IPS-18c (cell line): ENCODE measurements around the gene GYS1.
"Not testable (repeated sequence)": the region's sequence is repeated elsewhere in the genome, so short reads cannot be mapped to it uniquely, and the experiment has no call there.

Source experiments
- H3K4me3 ChIP-seq: 2 replicates; pipeline ENCODE4 v1.7.0; 2013; ENCODE audit warnings: low read depth, mild to moderate bottlenecking, low read length, moderate library complexity; ENCODE audit not compliant: insufficient read depth
- H3K9me3 ChIP-seq: one replicate; pipeline ENCODE4 v1.6.1; 2013; ENCODE audit warnings: mild to moderate bottlenecking, low read length, moderate library complexity; ENCODE audit not compliant: control insufficient read depth, insufficient read depth

Gene GYS1

GRCh38 chr19:49020342-49020741, 27.2 kb upstream of the GYS1 start:
- Histone ChIP-seq H3K4me3 (no peak overlapping the region), H3K9me3 (no peaks in the 10 kb centered on the region)

GRCh38 chr19:49019242-49019932, 26.3 kb upstream of the GYS1 start:
- Histone ChIP-seq H3K4me3 (peak overlapping the region; percentile 56; the same call in 1 of the 2 replicates), H3K9me3 (no peaks in the 10 kb centered on the region)

DNA sequence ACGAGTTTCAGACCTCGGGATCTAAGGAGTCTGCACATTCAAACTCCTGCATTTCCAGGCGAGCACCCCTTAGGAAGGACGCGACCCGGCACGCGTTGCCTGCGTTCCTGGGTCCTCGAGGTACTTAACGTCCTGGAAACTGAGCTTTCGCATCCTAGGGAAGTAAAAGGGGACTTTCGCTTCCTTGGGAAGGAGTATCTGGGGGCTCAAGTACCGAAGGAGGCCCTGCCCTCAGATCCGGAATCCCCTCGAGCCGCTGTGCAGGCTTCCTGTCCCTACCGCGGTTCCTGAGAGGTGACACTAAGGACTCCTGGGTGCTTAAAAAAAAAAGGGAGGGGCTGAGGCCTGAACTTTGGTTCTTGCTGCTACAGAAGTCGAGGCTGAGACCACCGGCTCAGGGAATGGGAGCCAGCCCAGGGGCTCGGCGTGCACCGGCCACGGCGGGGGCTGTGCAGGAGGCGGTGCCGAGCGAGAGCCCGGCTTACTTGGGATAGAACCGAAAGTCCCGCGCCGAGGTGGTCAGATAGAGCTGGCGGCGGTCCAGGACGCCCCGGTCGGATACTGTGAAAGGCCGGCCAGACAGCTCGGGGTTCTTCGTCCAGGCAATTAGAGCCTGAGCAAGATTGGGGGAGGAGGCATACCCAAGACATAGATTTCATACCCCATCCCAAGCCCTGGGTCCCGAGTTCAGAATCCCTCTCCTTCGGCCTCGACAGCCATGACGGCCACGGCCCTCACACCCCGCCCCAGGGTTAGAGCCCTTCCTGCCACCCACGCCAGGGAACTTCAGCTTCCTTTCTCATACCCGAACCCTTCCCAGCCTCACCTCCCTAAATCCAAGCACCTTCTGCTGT, 25.5 kb upstream of the GYS1 start:
- not testable (repeated sequence) for H3K9me3 ChIP-seq
- peak overlapping the region; percentile 50 for H3K4me3 ChIP-seq

DNA sequence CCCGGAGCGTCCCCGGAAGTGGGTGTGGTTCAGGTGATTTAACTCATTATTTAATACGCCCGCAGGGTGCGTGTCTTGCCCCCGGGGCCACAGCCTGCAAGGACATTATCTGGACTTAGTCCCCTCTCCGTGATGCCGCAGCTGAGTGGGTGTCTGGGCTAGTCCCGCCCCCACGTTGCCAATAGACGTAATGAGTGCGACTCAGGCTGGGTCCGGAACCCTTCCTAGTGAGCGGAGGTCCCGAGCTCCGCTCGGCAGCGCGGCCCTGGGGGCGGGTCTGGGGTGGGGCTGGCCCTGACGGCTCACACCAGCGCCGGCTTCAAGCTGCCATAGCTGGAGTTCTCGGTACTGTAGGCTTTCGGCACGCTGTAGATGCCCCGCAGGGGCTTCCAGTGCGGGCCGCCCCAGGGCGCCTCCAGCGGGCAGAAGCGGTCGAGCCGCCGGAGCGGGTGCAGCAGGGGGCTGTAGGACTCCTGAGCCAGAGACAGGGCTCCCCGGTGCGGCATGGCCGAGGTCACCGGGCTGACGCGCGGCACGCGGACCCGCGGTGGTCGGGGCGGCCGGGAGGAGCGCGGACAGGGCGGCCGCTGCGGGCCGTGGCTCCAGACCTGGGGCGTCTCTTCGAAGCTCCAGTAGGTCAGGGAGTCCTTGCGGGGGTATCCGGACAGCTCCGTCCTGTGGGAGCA, 24.7 kb upstream of the GYS1 start:
- peak overlapping the region; percentile 50 for H3K4me3 ChIP-seq

DNA sequence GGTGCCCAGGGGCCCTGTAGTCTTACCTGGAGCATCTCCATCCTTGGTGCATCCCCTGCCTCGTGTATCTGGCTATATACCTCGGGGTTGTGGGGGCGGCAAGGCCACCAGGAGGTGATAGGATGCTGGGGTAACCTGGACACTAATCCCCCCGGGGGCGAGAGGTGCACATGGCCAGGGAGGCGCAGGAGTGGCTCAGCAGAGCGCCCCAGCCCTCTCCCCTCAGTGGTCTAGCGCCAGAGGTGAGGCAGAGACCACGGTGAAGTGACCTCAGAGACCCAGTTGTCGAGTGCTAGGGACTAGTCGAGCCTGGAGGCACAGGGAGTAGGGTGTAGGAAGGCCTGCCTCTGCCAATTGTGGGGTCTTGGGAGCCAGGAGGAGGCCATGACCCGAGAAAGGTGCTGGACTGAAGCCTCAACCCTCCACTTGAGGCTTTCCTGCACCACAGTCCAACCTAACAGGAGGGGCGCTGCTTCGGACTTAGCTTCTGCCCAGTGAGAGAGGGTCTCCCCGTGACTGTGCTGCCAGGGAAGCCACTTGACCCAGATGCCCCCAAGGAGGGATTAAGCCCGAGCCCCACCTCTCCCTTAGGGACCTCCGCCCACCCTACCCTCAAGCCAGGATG, 24.0 kb upstream of the GYS1 start, which contains the start of gene LHB:
LHB (minus strand) TSS at position 51 of the 625 bp plus-strand sequence; CDS start at position 41, 10 bp downstream.
- H3K9me3 ChIP-seq, result no peaks in the 10 kb centered on the region
- peak within 1 kb of the TSS; percentile 50 for H3K4me3 ChIP-seq

More for the DNA sequence above, 24.7 kb upstream of the GYS1 start:
- no peaks in the 10 kb centered on the region for H3K9me3 ChIP-seq

GRCh38 chr19:49016067-49016839, 23.1 kb upstream of the GYS1 start:
- no peaks in the 10 kb centered on the region for H3K9me3 ChIP-seq
- H3K4me3 ChIP-seq, result no peak overlapping the region

DNA sequence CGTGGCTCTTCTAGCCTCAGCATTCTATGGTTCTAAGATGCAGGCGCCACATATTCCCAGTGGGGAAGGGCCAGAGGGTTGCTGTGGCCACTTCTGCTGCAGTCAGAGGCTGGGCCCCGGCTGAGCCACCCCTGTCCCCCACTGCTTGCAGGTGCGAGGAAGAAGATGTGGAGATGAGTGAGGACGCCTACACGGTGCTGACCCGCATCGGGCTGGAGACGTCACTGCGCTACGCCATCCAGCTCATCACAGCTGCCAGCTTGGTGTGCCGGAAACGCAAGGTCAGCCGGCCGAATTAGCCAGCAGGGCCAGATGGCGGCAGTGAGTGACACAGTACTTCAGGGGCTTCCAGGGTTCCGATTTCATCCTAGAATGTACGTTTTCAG, 21.8 kb upstream of the GYS1 start:
- Histone ChIP-seq H3K4me3 (no peak overlapping the region), H3K9me3 (no peaks in the 10 kb centered on the region)

- no peaks in the 10 kb centered on the region for H3K9me3 ChIP-seq
These were observed 21.2 kb upstream of the GYS1 start for GRCh38 chr19:49014123-49014869.

GRCh38 chr19:49011194-49011593, 18.1 kb upstream of the GYS1 start:
- Histone ChIP-seq H3K9me3 (no peaks in the 10 kb centered on the region), H3K4me3 (no peak overlapping the region)

More at GRCh38 chr19:49014123-49014869, 21.2 kb upstream of the GYS1 start:
- H3K4me3 ChIP-seq, result no peak overlapping the region

DNA sequence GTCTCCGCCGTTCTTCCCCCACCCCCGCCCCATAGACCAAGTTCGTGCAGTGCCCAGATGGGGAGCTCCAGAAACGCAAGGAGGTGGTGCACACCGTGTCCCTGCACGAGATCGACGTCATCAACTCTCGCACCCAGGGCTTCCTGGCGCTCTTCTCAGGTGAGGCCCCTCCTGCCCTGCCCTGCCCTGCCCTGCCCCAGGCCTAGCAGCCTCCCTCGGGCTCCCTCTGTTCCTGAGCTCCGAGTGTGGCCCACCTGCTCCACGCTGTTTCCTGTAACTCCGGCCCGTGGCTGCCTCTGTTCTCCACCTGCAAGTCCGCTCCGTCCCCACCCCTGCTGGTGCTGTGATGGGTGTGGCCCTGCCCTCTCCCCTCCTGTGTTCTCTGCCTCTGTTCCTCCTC, 17.3 kb upstream of the GYS1 start:
- H3K9me3 ChIP-seq, result no peaks in the 10 kb centered on the region
- H3K4me3 ChIP-seq, result no peak overlapping the region

DNA sequence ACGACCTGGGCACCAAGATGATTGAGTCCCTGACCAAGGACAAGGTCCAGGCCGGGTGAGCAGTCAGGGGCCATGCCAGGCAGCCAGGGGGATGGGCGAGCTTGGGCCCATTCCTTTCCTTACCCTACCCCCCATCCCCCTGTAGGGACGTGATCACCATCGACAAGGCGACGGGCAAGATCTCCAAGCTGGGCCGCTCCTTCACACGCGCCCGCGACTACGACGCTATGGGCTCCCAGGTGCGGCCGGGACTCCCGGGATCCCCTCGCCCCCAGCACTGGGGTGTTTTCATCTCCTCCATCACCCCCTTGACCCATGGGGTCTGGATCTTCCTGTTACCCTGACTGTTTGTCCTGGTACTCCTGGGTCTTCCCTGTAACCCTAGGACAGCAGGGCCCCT, 16.7 kb upstream of the GYS1 start:
- H3K4me3 ChIP-seq, result no peak overlapping the region
- no peaks in the 10 kb centered on the region for H3K9me3 ChIP-seq

DNA sequence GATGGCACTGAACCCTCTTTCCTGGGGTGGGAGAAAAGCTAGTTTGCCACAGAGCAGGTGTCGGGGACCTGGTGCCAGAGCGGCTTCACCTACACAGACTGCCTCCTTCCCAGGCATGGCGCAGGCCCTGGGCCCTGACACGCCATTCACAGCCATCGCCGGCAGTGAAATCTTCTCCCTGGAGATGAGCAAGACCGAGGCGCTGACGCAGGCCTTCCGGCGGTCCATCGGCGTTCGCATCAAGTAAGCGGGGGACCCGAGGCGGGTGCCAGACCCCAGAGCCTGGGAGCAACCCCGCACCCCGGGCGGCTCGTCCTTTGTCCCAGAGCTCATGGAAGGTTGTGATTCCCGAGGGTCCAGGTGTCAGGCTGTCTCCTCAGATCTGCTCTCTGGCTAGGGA, 13.8 kb upstream of the GYS1 start:
- Histone ChIP-seq H3K9me3 (no peaks in the 10 kb centered on the region), H3K4me3 (no peak overlapping the region)

DNA sequence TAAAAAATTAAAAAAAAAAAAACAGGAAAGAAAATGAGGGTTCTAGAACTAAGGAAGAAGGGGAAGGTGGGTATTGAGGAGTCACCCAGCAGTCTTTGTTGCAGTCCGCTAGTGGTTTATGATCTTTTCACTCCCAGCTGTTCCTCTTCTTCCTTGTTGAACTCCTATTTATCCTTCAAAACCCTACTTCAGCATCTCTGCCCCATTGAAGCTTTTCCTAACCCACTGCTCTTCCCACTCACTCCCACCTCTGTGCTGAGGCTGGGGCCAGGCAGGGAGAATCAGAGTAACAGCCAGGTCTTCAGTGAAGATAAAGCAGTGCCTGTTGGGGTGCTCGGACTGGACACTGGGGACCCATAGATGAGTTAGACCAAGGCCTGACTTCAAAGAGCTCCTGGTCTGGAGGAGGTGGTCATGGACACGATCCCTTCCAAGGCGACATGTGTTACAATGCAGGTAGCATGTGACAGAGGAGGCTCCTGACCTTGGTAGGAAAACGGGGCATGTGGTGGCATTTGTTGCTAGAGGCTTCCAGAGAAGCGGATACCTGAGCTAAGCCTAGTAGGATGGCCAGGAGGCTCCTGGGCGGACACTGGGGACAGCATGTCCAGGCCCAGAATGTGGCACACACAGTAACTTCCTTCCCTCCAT, 12.0 kb upstream of the GYS1 start:
- no peak overlapping the region for H3K4me3 ChIP-seq
- H3K9me3 ChIP-seq, result no peaks in the 10 kb centered on the region

DNA sequence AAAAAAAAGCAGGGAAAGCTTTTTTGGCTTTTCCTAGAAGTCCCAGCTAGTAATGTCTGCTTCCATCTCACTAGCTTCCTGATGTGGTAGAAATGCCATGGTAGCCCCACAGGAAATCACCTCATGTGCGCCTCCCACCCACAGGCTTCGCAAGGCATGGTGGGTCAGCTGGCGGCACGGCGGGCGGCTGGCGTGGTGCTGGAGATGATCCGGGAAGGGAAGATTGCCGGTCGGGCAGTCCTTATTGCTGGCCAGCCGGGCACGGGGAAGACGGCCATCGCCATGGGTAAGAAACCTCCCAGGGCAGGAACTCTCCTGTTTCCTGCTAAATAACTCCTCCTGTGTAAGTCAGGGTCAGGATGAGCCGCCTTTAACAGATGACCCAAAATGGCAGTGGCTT, 11.0 kb upstream of the GYS1 start:
- no peaks in the 10 kb centered on the region for H3K9me3 ChIP-seq
- no peak overlapping the region for H3K4me3 ChIP-seq

- Histone ChIP-seq H3K9me3 (no peaks in the 10 kb centered on the region), H3K4me3 (no peak overlapping the region)
These were observed 6.6 kb upstream of the GYS1 start for GRCh38 chr19:48999481-49000325.
